T-helper 1 cell treated with Interleukin-12 subunit alpha and Interleukin-12 subunit beta and Interleukin-4 antibody, amounts not matched to agents 30 μg/mL and 1 μg/mL, for 36 hours (primary cell): Measurements from ENCODE around the gene TMEM106A.
A peak's percentile ranks its signal among the peaks of the same experiment; 100 is the strongest.
"Not testable (repeated sequence)": the region's sequence is repeated elsewhere in the genome, so short reads cannot be mapped to it uniquely, and the experiment has no call there.

Experiments used
- H3K27ac Mint-ChIP-seq: one replicate; pipeline ENCODE4 v1.8.0; 2021; ENCODE audit warnings: mild to moderate bottlenecking, mixed read lengths
- H3K27me3 Mint-ChIP-seq: one replicate; pipeline ENCODE4 v1.8.0; 2021; ENCODE audit warnings: low read depth, mixed read lengths
- H3K36me3 Mint-ChIP-seq: one replicate; pipeline ENCODE4 v1.8.0; 2021; ENCODE audit warnings: low read depth, mixed read lengths
- H3K4me1 Mint-ChIP-seq: one replicate; pipeline ENCODE4 v1.8.0; 2021; ENCODE audit warnings: low read depth, mixed read lengths
- H3K4me3 Mint-ChIP-seq: one replicate; pipeline ENCODE4 v1.8.0; 2021; ENCODE audit warnings: mild to moderate bottlenecking, moderate library complexity, mixed read lengths
- H3K9me3 Mint-ChIP-seq: one replicate; pipeline ENCODE4 v1.8.0; 2021; ENCODE audit warnings: mixed read lengths

The TMEM106A gene

GRCh38 chr17:43200127-43200526, 11.5 kb upstream of the TMEM106A start:
- Mint-ChIP-seq H3K27me3 (no peaks in the 10 kb centered on the region), H3K27ac (no peak overlapping the region), H3K4me3 (no peak overlapping the region), H3K4me1 (peaks cover 2% of the 10 kb centered on the region), H3K9me3 (no peaks in the 10 kb centered on the region), H3K36me3 (peaks cover 58% of the 10 kb centered on the region)

DNA sequence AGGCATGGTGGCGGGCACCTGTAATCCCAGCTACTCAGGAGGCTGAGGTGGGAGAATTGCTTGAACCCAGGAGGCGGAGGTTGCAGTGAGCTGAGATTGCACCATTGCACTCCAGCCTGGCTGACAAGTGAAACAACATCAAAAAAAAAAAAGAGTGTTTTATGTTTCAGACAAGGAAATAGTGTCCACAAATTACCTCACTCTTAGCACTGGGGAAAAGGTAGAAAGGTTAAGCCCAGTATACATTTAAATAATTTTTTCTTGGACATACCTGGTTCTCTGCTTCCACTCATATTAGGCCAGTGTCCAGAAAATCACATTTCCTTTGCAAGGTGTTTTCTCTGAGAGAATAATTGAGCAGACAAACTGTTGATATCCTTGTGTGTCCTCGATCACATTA, 8.7 kb upstream of the TMEM106A start:
- H3K36me3 Mint-ChIP-seq: peaks cover 51% of the 10 kb centered on the region
- H3K9me3 Mint-ChIP-seq, H3K27ac Mint-ChIP-seq, H3K4me3 Mint-ChIP-seq, H3K27me3 Mint-ChIP-seq, H3K4me1 Mint-ChIP-seq: not testable (repeated sequence)

- peak overlapping the region; percentile 99 for H3K4me3 Mint-ChIP-seq
- H3K27ac Mint-ChIP-seq: peak overlapping the region; percentile 95
- H3K9me3 Mint-ChIP-seq: no peaks in the 10 kb centered on the region
- no peaks in the 10 kb centered on the region for H3K27me3 Mint-ChIP-seq
- H3K4me1 Mint-ChIP-seq: peaks cover 32% of the 10 kb centered on the region
- peaks cover 29% of the 10 kb centered on the region for H3K36me3 Mint-ChIP-seq
These were observed 1.1 kb upstream of the TMEM106A start for GRCh38 chr17:43210576-43210975.

- H3K4me1 Mint-ChIP-seq: peaks cover 36% of the 10 kb centered on the region
These were observed 574 bp upstream of the TMEM106A start for GRCh38 chr17:43211123-43211479.

DNA sequence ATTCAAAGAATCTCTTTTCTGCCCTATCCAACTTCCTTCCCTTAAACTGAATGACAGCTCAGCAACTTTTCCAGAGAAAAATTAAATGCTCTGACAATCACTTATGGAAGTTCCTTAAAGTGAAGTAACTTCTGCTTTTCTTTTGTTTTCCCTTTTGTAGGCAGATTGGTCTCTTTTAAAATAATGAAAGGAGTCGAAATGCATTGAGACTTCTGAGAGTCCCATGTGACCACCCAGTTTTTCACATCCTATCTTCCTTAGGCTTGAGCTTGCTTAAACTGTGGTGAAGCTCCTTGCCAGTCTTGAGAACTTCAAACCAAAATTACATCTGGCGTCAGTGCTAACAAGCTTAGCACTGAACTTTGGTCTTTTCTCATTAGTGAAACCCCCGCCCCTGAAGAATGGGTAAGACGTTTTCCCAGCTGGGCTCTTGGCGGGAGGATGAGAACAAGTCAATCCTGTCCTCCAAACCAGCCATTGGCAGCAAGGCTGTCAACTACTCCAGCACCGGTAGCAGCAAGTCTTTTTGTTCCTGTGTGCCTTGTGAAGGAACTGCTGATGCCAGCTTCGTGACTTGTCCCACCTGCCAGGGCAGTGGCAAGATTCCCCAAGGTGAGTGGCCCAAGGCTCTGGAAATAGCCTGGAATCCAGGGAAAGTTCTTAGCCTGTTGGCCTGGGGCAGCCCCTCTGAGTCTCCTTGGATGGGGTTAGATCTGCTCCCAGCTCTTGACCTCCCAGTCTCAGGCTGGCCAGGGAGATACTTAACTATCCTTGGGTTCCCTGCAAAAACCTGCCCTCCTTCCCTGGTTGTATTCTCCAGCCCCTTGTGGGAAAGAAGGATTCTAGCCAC, 1.2 kb downstream of the TMEM106A start:
- H3K9me3 Mint-ChIP-seq: no peaks in the 10 kb centered on the region
- peaks cover 40% of the 10 kb centered on the region for H3K4me1 Mint-ChIP-seq
- peak overlapping the region; percentile 95 for H3K27ac Mint-ChIP-seq
- H3K27me3 Mint-ChIP-seq: no peaks in the 10 kb centered on the region
- peaks cover 32% of the 10 kb centered on the region for H3K36me3 Mint-ChIP-seq
- peak overlapping the region; percentile 99 for H3K4me3 Mint-ChIP-seq

More at GRCh38 chr17:43211123-43211479, 574 bp upstream of the TMEM106A start:
- Mint-ChIP-seq H3K4me3 (peak overlapping the region; percentile 99), H3K27me3 (no peaks in the 10 kb centered on the region), H3K27ac (peak overlapping the region; percentile 95), H3K9me3 (no peaks in the 10 kb centered on the region), H3K36me3 (peaks cover 33% of the 10 kb centered on the region)

DNA sequence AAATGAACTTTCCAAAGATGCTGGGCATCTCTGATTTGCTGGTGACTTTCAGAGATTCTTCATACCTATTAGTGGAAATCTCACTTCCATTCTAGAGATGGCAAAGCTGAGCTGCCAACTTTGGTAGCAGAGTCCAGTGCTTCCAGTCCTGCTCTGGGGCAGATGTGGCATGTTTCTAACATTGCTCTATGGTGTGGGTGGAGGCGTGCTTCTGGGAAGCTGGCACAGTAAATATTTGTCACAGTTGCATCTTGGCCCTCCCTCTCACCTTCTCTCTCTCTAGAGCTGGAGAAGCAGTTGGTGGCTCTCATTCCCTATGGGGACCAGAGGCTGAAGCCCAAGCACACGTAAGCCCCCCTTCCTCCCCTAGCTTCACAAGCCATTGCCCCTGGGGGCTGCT, 1.9 kb downstream of the TMEM106A start:
- Mint-ChIP-seq H3K27ac (peak overlapping the region; percentile 31), H3K9me3 (no peaks in the 10 kb centered on the region), H3K27me3 (no peaks in the 10 kb centered on the region), H3K4me1 (peaks cover 43% of the 10 kb centered on the region), H3K36me3 (peaks cover 31% of the 10 kb centered on the region), H3K4me3 (peak overlapping the region; percentile 99)

DNA sequence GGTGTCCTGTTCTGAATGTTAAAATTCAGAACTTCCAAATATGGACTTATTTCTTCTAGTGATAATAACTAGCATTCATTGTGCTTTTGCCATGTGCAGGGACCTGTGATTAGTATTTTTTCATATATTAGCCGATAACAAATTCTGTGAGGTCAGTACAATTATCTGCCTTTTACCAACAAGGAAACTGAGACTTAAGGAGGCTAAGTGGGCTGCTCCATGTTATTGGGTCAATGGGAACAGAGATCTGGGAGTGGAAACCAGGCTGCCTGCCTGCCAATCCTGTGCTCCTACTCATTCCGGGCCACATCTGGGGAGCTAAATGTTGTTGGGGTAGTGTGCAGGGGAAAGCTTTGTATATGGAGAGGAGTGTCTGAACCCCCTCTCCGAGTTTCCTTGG, 3.7 kb downstream of the TMEM106A start:
- no peak overlapping the region for H3K27ac Mint-ChIP-seq

DNA sequence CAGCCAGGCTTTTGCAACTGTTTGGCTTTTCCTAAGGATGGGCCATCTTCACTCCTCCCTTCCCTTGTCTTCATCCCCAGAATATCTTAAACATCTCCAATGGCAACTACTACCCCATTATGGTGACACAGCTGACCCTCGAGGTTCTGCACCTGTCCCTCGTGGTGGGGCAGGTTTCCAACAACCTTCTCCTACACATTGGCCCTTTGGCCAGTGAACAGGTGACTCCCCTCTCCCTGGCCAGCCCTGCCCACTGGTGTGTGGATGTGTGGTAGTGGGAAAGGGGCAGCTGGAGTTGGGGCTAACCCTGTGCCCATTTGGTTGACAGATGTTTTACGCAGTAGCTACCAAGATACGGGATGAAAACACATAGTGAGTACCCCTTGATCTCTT, 4.7 kb downstream of the TMEM106A start:
- peaks cover 22% of the 10 kb centered on the region for H3K36me3 Mint-ChIP-seq
- no peak overlapping the region for H3K4me3 Mint-ChIP-seq
- no peaks in the 10 kb centered on the region for H3K27me3 Mint-ChIP-seq
- no peak overlapping the region for H3K27ac Mint-ChIP-seq
- no peaks in the 10 kb centered on the region for H3K9me3 Mint-ChIP-seq
- peaks cover 33% of the 10 kb centered on the region for H3K4me1 Mint-ChIP-seq

More for the DNA sequence above, 3.7 kb downstream of the TMEM106A start:
- no peaks in the 10 kb centered on the region for H3K27me3 Mint-ChIP-seq
- no peak overlapping the region for H3K4me3 Mint-ChIP-seq
- H3K36me3 Mint-ChIP-seq: peaks cover 26% of the 10 kb centered on the region
- peaks cover 40% of the 10 kb centered on the region for H3K4me1 Mint-ChIP-seq
- no peaks in the 10 kb centered on the region for H3K9me3 Mint-ChIP-seq

DNA sequence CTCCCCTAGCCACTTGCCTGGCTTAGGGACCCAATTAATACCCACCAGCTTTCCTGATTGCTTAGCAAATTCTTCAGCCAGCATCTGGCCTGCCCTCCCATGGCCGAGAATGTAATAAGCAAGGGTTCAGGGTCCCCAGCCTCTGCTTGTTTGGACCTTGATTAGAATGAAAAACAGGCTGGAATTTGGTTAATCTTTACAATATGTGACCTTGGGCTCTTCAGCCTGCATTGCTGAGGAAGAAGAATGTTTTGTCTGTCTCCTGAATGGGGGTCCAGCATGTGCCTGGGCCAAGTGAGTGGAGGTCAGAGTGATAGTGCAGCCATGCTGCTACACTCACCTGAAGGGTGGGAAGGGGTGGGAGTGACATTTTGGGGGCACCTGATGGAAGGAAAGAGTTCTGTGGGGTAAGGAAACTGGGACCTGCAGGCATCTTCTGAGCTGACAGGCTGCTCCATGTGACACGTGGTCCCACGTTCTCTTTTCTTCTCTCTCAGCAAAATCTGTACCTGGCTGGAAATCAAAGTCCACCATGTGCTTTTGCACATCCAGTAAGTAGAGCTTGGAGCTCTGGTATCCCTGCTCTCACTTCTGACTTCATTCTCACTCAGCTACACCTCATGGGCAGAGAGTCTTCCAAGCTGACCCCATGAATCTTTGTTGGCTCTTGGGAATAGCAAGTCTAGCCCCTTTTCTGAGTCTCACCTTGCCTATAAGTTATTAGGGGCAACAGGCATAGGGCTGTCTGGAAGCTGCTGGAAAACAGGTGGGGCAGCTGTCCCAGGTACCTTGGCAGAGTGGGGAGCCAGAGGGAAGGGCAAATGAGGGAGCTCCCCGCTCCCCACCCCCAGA, 5.3 kb downstream of the TMEM106A start:
- Mint-ChIP-seq H3K4me3 (no peak overlapping the region), H3K9me3 (no peaks in the 10 kb centered on the region), H3K27me3 (no peaks in the 10 kb centered on the region), H3K36me3 (peaks cover 19% of the 10 kb centered on the region), H3K27ac (no peak overlapping the region), H3K4me1 (peaks cover 32% of the 10 kb centered on the region)

DNA sequence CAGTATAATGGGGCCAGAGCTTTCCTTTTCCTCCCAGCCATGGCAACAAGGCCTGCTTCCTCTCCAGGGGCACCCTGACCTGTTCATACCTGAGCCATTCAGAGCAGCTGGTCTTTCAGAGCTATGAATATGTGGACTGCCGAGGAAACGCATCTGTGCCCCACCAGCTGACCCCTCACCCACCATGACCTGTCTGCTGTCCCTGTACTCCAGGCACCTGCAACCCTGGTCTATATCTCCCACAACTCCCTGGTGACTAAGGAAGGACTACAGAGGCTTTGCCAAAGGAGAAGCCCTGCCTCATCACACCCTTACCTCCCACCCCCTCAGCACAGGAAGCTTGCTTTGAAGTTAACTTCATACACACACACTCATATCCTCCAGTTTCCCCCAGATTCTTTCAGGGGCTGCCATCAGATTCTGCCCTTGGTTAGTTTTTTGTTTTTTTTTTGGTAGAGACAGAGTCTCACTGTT, 6.0 kb downstream of the TMEM106A start:
- Mint-ChIP-seq H3K4me3 (no peak overlapping the region), H3K4me1 (peaks cover 26% of the 10 kb centered on the region), H3K36me3 (peaks cover 17% of the 10 kb centered on the region), H3K9me3 (no peaks in the 10 kb centered on the region), H3K27ac (no peak overlapping the region), H3K27me3 (no peaks in the 10 kb centered on the region)

GRCh38 chr17:43219001-43219400, 7.3 kb downstream of the TMEM106A start:
- Mint-ChIP-seq H3K27me3 (no peaks in the 10 kb centered on the region), H3K27ac (no peak overlapping the region), H3K4me3 (no peak overlapping the region), H3K4me1 (peaks cover 13% of the 10 kb centered on the region), H3K36me3 (peaks cover 16% of the 10 kb centered on the region), H3K9me3 (no peaks in the 10 kb centered on the region)

- H3K9me3 Mint-ChIP-seq: no peaks in the 10 kb centered on the region
- H3K36me3 Mint-ChIP-seq: peaks cover 20% of the 10 kb centered on the region
- H3K4me3 Mint-ChIP-seq: no peak overlapping the region
- H3K27me3 Mint-ChIP-seq: no peaks in the 10 kb centered on the region
- H3K4me1 Mint-ChIP-seq: peaks cover 16% of the 10 kb centered on the region
- no peak overlapping the region for H3K27ac Mint-ChIP-seq
These were observed 8.2 kb downstream of the TMEM106A start for GRCh38 chr17:43219746-43220380.

DNA sequence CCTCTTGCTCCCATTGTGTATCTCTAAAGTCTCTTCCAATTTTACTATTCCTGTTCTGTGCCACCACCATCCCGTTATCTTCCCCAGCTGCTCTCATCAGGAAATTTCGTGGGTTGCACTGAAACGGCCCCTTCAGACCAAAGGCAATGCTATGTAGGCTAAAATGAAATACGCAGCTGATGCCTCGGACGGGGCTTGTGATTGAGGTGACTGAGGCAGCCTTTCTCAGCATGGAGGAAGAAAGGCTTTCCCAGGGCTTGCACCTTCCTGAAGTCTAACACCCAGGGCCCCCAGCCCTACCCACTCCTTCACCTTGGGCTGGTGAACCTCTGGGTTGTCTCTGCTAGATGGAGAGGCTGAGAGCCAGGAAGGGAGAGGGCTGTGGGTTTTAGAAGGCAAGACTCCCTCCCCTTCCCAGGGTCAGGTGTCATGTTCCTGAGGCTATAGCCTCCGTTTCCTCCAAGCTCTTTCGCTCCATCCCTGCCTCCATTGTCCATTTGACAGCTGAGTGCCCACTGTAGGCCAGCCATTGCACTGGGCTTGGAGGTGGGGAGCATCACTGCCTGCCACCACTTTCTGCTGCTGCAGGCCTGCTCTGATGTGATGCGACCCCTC, 8.9 kb downstream of the TMEM106A start:
- Mint-ChIP-seq H3K4me1 (peaks cover 15% of the 10 kb centered on the region), H3K27ac (no peak overlapping the region)

DNA sequence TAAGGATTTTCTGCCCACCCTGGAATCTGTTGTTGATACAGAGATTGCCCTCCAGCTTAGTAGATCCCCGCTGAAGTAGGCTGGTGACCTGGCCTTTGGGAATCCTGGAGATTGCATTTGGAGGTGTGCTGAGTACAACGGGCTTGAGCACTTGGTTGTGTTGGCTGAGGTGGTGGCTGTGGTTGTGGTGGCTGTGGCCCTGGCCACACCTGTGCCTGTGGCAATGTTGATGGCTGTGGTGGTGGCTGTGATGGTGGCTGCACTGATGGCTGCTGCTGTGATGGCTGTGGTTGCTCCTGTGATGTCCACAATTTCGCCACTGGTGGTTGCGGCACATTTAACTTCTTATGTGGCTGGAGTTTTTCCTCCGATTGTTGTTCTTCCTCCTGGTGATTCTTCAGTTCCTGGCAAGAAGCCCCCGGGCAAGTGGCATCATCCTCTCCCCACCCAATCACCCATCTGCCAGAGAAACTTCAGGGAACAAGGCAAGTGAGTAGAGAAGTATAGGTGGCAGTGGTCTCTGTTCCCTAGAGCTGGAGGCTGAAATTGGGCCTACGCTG, 12.6 kb downstream of the TMEM106A start:
- Mint-ChIP-seq H3K27me3 (no peaks in the 10 kb centered on the region), H3K4me3 (no peak overlapping the region), H3K27ac (no peak overlapping the region), H3K36me3 (peaks cover 6% of the 10 kb centered on the region), H3K4me1 (peaks cover 6% of the 10 kb centered on the region), H3K9me3 (no peaks in the 10 kb centered on the region)

More for the DNA sequence above, 8.9 kb downstream of the TMEM106A start:
- Mint-ChIP-seq H3K9me3 (no peaks in the 10 kb centered on the region), H3K36me3 (peaks cover 17% of the 10 kb centered on the region), H3K27me3 (no peaks in the 10 kb centered on the region), H3K4me3 (no peak overlapping the region)
